ENCODE data around the gene FAR2. TPM values are rescaled to one million over a fixed set of nuclear protein-coding genes. Genes with fewer than 3 reads are reported as not detected.
A peak's percentile ranks its signal among the peaks of the same experiment; 100 is the strongest.
"Not testable (repeated sequence)": the region's sequence is repeated elsewhere in the genome, so short reads cannot be mapped to it uniquely, and the experiment has no call there.

The FAR2 gene
- total and polyA plus RNA-seq, 2 donors (not counting 1 experiment from before 2014, with no cell fraction given) = 9.2 to 10.2 TPM

DNA sequence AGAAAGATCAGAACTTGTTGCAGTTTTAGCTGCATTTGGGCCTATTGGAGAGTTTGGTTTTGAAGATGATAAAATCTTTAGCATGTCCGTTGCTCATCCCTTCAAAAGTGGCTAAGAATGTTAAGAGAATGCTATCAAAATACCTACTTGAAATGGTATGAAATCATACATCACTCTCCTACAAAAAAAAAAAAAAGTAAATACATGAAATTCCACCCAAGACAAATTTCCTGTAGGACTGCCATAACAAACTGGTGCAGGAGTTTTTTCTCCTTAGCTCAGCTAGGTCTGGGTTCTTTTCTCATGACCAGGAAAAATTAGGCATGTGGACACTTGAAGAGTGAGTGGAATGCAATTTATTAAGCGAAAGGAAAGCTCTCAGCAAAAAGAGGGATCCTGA is 15.9 kb upstream of the FAR2 start:
- H3K9ac ChIP-seq (ENCODE audit: insufficient read depth, low read length) = no peak overlapping the region
- no peaks in the 10 kb centered on the region for H3K4me1 ChIP-seq (ENCODE audit: control insufficient read depth, extremely low read depth, insufficient read depth, low read length)
- DNase-seq (ENCODE audit: low read depth in 2 of 2) = peak in 1 of 2 donors; percentile 62
- no peaks in the 10 kb centered on the region for H3K79me2 ChIP-seq (ENCODE audit: control insufficient read depth, insufficient read depth, low read length)
- no peaks in the 10 kb centered on the region for H3K36me3 ChIP-seq (ENCODE audit: control insufficient read depth, insufficient read depth, low read length)
- TF ChIP-seq CTCF (conservative IDR thresholded peaks at IDR 0.05 in 1 of 2, IDR thresholded peaks at IDR 0.05 in 1 of 2; ENCODE audit: low read depth in 1 of 2, low read length in 2 of 2) = no peak
- no peak for TF ChIP-seq EZH2 (IDR thresholded peaks at IDR 0.05; ENCODE audit: low read length, missing control alignments)
- H3K4me3 ChIP-seq (replicated peaks in 1 of 4; ENCODE audit: control extremely low read depth in 1 of 4, insufficient read depth in 1 of 4, low read depth in 3 of 4, low read length in 4 of 4) = no peak overlapping the region
- H3K27me3 ChIP-seq (ENCODE audit: control insufficient read depth, insufficient read depth, low read length) = no peaks in the 10 kb centered on the region
- no peak overlapping the region for H2AFZ ChIP-seq (ENCODE audit: low read length)
- no peak overlapping the region for H3K4me2 ChIP-seq (ENCODE audit: extremely low read depth, insufficient read depth, low read length)
- no peaks in the 10 kb centered on the region for H3K9me3 ChIP-seq (ENCODE audit: control insufficient read depth, insufficient read depth, low read depth, low read length)
- H4K20me1 ChIP-seq (ENCODE audit: control insufficient read depth, extremely low read depth, insufficient read depth, low read length) = no peaks in the 10 kb centered on the region
- H3K27ac ChIP-seq (ENCODE audit: insufficient read depth, low read length) = no peak overlapping the region

DNA sequence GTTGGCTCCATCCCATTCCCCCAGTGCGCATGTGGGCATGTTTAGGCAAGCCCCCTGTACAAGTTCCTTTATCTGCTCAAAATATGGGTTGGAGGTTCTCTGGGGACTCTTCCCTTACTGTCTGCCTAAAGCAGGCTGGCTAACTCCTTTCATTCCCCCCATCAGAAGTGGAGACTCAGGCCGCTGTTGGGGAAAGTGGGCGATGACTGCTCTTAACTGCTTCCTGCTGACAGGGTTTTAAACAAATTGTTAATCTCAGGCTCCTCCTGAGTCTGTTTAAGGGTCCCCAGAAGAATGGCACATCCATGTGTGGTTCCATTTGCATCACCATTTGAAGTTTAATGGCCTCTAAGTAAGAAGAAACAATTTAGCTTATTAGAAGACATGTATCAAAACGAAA is 15.4 kb upstream of the FAR2 start:
- H3K9ac ChIP-seq (ENCODE audit: insufficient read depth, low read length) = no peak overlapping the region
- H4K20me1 ChIP-seq (ENCODE audit: control insufficient read depth, extremely low read depth, insufficient read depth, low read length) = no peaks in the 10 kb centered on the region
- H3K4me1 ChIP-seq (ENCODE audit: control insufficient read depth, extremely low read depth, insufficient read depth, low read length) = no peaks in the 10 kb centered on the region
- H2AFZ ChIP-seq (ENCODE audit: low read length) = no peak overlapping the region
- no peak overlapping the region for H3K27ac ChIP-seq (ENCODE audit: insufficient read depth, low read length)
- no peaks in the 10 kb centered on the region for H3K9me3 ChIP-seq (ENCODE audit: control insufficient read depth, insufficient read depth, low read depth, low read length)
- no peak overlapping the region for H3K4me3 ChIP-seq (replicated peaks in 1 of 4; ENCODE audit: control extremely low read depth in 1 of 4, insufficient read depth in 1 of 4, low read depth in 3 of 4, low read length in 4 of 4)
- no peaks in the 10 kb centered on the region for H3K36me3 ChIP-seq (ENCODE audit: control insufficient read depth, insufficient read depth, low read length)
- no peaks in the 10 kb centered on the region for H3K79me2 ChIP-seq (ENCODE audit: control insufficient read depth, insufficient read depth, low read length)
- H3K4me2 ChIP-seq (ENCODE audit: extremely low read depth, insufficient read depth, low read length) = no peak overlapping the region
- DNase-seq (ENCODE audit: low read depth in 2 of 2) = no peak
- no peak for TF ChIP-seq CTCF (conservative IDR thresholded peaks at IDR 0.05 in 1 of 2, IDR thresholded peaks at IDR 0.05 in 1 of 2; ENCODE audit: low read depth in 1 of 2, low read length in 2 of 2)
- TF ChIP-seq EZH2 (IDR thresholded peaks at IDR 0.05; ENCODE audit: low read length, missing control alignments) = no peak
- H3K27me3 ChIP-seq (ENCODE audit: control insufficient read depth, insufficient read depth, low read length) = no peaks in the 10 kb centered on the region

DNA sequence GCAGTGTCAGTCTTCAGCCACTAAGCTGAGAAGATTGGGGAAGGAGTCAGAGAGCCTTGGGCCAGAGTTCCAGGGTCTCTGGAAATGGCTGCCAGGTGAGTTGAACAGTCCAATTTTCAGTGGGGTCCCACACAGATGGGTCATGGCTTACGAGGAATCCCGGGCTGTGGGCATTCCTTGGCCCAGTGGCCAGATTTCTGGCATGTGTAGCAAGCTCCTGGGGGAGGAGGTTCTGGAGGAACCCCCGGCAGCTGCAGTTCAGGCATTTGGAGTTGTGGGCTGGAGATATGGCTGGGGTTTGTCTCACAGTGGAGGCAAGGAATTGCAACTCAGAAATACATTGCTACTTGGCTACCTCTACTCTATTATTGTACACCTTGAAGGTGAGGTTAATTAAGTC is 10.8 kb upstream of the FAR2 start:
- not testable (repeated sequence) for H3K4me3 ChIP-seq (replicated peaks in 1 of 4; ENCODE audit: control extremely low read depth in 1 of 4, insufficient read depth in 1 of 4, low read depth in 3 of 4, low read length in 4 of 4); H3K9me3 ChIP-seq (ENCODE audit: control insufficient read depth, insufficient read depth, low read depth, low read length); H3K36me3 ChIP-seq (ENCODE audit: control insufficient read depth, insufficient read depth, low read length); H3K9ac ChIP-seq (ENCODE audit: insufficient read depth, low read length); H2AFZ ChIP-seq (ENCODE audit: low read length); H3K79me2 ChIP-seq (ENCODE audit: control insufficient read depth, insufficient read depth, low read length); H4K20me1 ChIP-seq (ENCODE audit: control insufficient read depth, extremely low read depth, insufficient read depth, low read length); H3K4me1 ChIP-seq (ENCODE audit: control insufficient read depth, extremely low read depth, insufficient read depth, low read length); H3K27me3 ChIP-seq (ENCODE audit: control insufficient read depth, insufficient read depth, low read length); H3K27ac ChIP-seq (ENCODE audit: insufficient read depth, low read length); H3K4me2 ChIP-seq (ENCODE audit: extremely low read depth, insufficient read depth, low read length); DNase-seq (ENCODE audit: low read depth in 2 of 2)

DNA sequence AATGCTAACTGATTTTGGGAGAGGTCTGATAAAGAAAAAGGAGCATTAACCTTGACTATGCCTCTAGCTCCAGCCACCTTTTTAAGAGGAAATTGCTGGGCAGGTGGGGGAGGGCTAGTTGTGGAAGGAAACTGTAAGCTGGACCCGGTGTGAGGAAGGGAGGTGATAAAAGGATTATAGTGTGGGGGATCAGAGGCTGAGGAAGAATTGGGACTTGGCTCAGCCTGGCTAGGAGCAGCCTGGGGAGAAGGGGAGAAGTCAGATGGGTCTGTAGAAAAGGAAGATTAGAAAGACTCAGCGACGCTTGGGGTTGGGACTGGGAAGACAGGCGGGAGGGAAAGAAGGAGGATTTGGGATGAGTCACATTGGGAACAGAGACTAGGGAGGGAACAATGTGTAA is 10.2 kb upstream of the FAR2 start:
- not testable (repeated sequence) for H3K27ac ChIP-seq (ENCODE audit: insufficient read depth, low read length); H3K4me1 ChIP-seq (ENCODE audit: control insufficient read depth, extremely low read depth, insufficient read depth, low read length); H3K4me2 ChIP-seq (ENCODE audit: extremely low read depth, insufficient read depth, low read length); H3K79me2 ChIP-seq (ENCODE audit: control insufficient read depth, insufficient read depth, low read length); H3K9me3 ChIP-seq (ENCODE audit: control insufficient read depth, insufficient read depth, low read depth, low read length); H3K9ac ChIP-seq (ENCODE audit: insufficient read depth, low read length); H3K36me3 ChIP-seq (ENCODE audit: control insufficient read depth, insufficient read depth, low read length); DNase-seq (ENCODE audit: low read depth in 2 of 2); H3K27me3 ChIP-seq (ENCODE audit: control insufficient read depth, insufficient read depth, low read length); H2AFZ ChIP-seq (ENCODE audit: low read length); H3K4me3 ChIP-seq (replicated peaks in 1 of 4; ENCODE audit: control extremely low read depth in 1 of 4, insufficient read depth in 1 of 4, low read depth in 3 of 4, low read length in 4 of 4); H4K20me1 ChIP-seq (ENCODE audit: control insufficient read depth, extremely low read depth, insufficient read depth, low read length)

All from fibroblast of lung (primary cell).